HepG2 (cell line): ENCODE data around the gene JADE2. TPM values are rescaled to one million over a fixed set of nuclear protein-coding genes. Genes with fewer than 3 reads are reported as not detected.

Experiments used
- ARHGAP35 ChIP-seq: sonication (generic); formaldehyde crosslinking; IDR thresholded peaks from 2 replicates; pipeline ENCODE4 v1.9.0; 2022; ENCODE audit warnings: mild to moderate bottlenecking, inconsistent platforms, moderate library complexity, missing genetic modification reagents, borderline replicate concordance
- HNRNPL ChIP-seq: fragments of 200-400 bp; formaldehyde crosslinking; IDR thresholded peaks from 2 replicates; pipeline ENCODE4 v1.6.1; 2017; ENCODE audit warnings: mild to moderate bottlenecking, low read depth, low read length
- HOXD1 ChIP-seq: sonication (generic); formaldehyde crosslinking; IDR thresholded peaks from 2 replicates; pipeline ENCODE4 v1.5.0; 2020; ENCODE audit warnings: missing genetic modification reagents
- NFYB ChIP-seq: sonication (generic); formaldehyde crosslinking; IDR thresholded peaks from 2 replicates; pipeline ENCODE4 v1.4.0; 2020; ENCODE audit warnings: missing genetic modification reagents
- NPAS2 ChIP-seq: sonication (generic); formaldehyde crosslinking; IDR thresholded peaks from 2 replicates; pipeline ENCODE4 v1.8.0; 2022; ENCODE audit warnings: mild to moderate bottlenecking, missing genetic modification reagents, borderline replicate concordance
- SIN3B ChIP-seq: fragments of 150-350 bp; IDR thresholded peaks from 2 replicates; pipeline ENCODE4 v1.6.1; 2014; ENCODE audit warnings: low read length
- SSRP1 ChIP-seq: IDR thresholded peaks from 2 replicates; pipeline ENCODE4 v1.6.1; 2016; ENCODE audit warnings: control low read depth
- TBX3 ChIP-seq: fragments of 450-650 bp; IDR thresholded peaks from 2 replicates; pipeline ENCODE4 v1.6.1; 2017; ENCODE audit warnings: antibody characterized with exemption, mild to moderate bottlenecking, inconsistent platforms, borderline replicate concordance
- ZNF468 ChIP-seq: sonication (generic); formaldehyde crosslinking; IDR thresholded peaks from 2 replicates; pipeline ENCODE4 v1.8.0; 2022; ENCODE audit warnings: mild to moderate bottlenecking, moderate library complexity, missing genetic modification reagents
- ZNF660 ChIP-seq: sonication (generic); formaldehyde crosslinking; IDR thresholded peaks from 2 replicates; pipeline ENCODE4 v1.5.1; 2020; ENCODE audit warnings: mild to moderate bottlenecking, low read depth, missing genetic modification reagents, borderline replicate concordance
- ZNF772 ChIP-seq: sonication (generic); formaldehyde crosslinking; IDR thresholded peaks from 2 replicates; pipeline ENCODE4 v1.5.0; 2020; ENCODE audit warnings: mild to moderate bottlenecking, missing genetic modification reagents
- ZNF788 ChIP-seq: sonication (generic); formaldehyde crosslinking; IDR thresholded peaks from 2 replicates; pipeline ENCODE4 v1.5.0; 2020; ENCODE audit warnings: mild to moderate bottlenecking, missing genetic modification reagents, borderline replicate concordance
- polyA plus RNA-seq, 8 experiments: library from polyadenylated mRNA; depleted of rRNA in 3 of 8; stranded (reverse) in 7 of 8; unstranded in 1 of 8; fragments of >200 nt; fragmentation: Illumina TruSeq in 4 of 8; extraction: Trizol in 4 of 8; gene quantifications; 2 replicates each; pipeline versions ENCODE4 v1.2.1 to v1.2.3, GENCODE V29; 2011 to 2016; ENCODE audit warnings: low read depth in 4 of 8, missing spikeins in 1 of 8, mixed read lengths in 1 of 8; ENCODE audit not compliant: insufficient read depth in 1 of 8
- total RNA-seq, 5 experiments: library from RNA; depleted of rRNA; stranded (reverse); fragments of >200 nt; fragmentation: Illumina TruSeq; extraction: Trizol; gene quantifications; 2 replicates each; pipeline ENCODE4 v1.2.3, GENCODE V29; 2016; ENCODE audit warnings: low read depth in 1 of 5
- TF ChIP-seq, protein P1 (sequence below): sonication (generic); formaldehyde crosslinking; conservative IDR thresholded peaks from 2 replicates; pipeline ENCODE4 v1.4.0; 2020; ENCODE audit warnings: mild to moderate bottlenecking, missing genetic modification reagents, moderate library complexity
- TF ChIP-seq, protein P2 (sequence below): sonication (generic); formaldehyde crosslinking; IDR thresholded peaks from 2 replicates; pipeline ENCODE4 v1.4.0; 2020; ENCODE audit warnings: missing genetic modification reagents
- TF ChIP-seq, protein P3 (sequence below): sonication (generic); formaldehyde crosslinking; IDR thresholded peaks from 2 replicates; pipeline ENCODE4 v1.4.0; 2020; ENCODE audit warnings: missing genetic modification reagents
- TF ChIP-seq, protein P4 (sequence below): sonication (generic); formaldehyde crosslinking; IDR thresholded peaks from 2 replicates; pipeline ENCODE4 v1.8.1; 2022; ENCODE audit warnings: low read depth, mild to moderate bottlenecking, missing genetic modification reagents

Gene JADE2
- total and polyA plus RNA-seq, 2 of the 13 experiments (the other 11 are each of a cell fraction or from before 2014, with no cell fraction given) = 7.5 to 15.1 TPM

DNA sequence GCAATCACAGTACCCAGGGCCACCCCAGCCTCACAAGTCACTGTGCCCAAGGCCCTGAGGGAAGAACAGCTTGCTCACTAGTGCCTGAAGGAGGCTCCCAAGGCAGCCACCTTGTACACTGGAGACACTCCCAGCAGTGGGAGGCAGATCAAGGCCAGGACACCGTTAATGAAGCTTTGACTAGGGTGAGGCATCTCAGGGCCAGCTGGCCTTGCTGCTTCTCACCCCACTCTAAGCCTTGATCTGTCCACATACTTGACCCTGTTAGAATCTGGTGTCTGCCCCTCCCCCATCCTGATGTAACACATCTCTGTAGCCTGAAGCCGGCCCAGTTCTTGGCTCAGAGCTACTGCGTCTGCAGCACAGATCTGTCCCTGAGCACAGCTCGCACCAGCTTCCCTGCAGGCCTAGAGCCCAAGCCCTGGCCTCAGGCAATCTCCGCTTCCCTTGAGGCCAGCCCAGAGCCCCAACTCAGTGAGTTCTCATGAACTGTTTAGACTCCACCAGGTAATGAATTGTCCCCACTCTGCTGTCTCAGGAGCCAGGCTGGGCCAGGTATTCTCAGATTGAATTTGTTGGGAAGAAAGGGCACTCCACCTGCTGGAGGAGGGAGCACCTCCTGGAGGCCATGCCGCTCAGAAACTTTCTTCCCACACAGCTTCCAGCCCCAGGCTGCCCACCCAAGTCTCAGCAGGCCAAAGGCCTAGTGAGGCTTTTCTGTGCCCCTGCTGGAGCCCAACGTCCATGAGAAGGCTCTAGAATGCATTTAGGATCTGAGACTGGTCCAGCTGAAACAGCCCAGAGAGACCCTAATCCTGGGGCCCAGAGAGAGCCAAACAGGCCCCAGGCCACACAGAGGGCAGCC is 13.4 kb upstream of the JADE2 start (continued):
- TF ChIP-seq, protein P1, sequence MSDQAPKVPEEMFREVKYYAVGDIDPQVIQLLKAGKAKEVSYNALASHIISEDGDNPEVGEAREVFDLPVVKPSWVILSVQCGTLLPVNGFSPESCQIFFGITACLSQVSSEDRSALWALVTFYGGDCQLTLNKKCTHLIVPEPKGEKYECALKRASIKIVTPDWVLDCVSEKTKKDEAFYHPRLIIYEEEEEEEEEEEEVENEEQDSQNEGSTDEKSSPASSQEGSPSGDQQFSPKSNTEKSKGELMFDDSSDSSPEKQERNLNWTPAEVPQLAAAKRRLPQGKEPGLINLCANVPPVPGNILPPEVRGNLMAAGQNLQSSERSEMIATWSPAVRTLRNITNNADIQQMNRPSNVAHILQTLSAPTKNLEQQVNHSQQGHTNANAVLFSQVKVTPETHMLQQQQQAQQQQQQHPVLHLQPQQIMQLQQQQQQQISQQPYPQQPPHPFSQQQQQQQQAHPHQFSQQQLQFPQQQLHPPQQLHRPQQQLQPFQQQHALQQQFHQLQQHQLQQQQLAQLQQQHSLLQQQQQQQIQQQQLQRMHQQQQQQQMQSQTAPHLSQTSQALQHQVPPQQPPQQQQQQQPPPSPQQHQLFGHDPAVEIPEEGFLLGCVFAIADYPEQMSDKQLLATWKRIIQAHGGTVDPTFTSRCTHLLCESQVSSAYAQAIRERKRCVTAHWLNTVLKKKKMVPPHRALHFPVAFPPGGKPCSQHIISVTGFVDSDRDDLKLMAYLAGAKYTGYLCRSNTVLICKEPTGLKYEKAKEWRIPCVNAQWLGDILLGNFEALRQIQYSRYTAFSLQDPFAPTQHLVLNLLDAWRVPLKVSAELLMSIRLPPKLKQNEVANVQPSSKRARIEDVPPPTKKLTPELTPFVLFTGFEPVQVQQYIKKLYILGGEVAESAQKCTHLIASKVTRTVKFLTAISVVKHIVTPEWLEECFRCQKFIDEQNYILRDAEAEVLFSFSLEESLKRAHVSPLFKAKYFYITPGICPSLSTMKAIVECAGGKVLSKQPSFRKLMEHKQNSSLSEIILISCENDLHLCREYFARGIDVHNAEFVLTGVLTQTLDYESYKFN (CRISPR knock-in tag) = no peak
- TF ChIP-seq NPAS2 (CRISPR knock-in tag) (no peak), SSRP1 (peak; percentile 75; the same call in 1 of the 2 replicates), ZNF468 (CRISPR knock-in tag) (no peak), HNRNPL (0 out of 2 replicates have a peak, but pooled peaks have one; percentile 26), ZNF788 (peak; percentile 79; the same call in 1 of the 2 replicates), ZNF660 (no peak), ZNF772 (CRISPR knock-in tag) (no peak), ARHGAP35 (CRISPR knock-in tag) (no peak), TBX3 (no peak), SIN3B (no peak), NFYB (CRISPR knock-in tag) (no peak), HOXD1 (CRISPR knock-in tag) (0 out of 2 replicates have a peak, but pooled peaks have one; percentile 50)
- TF ChIP-seq, protein P2, sequence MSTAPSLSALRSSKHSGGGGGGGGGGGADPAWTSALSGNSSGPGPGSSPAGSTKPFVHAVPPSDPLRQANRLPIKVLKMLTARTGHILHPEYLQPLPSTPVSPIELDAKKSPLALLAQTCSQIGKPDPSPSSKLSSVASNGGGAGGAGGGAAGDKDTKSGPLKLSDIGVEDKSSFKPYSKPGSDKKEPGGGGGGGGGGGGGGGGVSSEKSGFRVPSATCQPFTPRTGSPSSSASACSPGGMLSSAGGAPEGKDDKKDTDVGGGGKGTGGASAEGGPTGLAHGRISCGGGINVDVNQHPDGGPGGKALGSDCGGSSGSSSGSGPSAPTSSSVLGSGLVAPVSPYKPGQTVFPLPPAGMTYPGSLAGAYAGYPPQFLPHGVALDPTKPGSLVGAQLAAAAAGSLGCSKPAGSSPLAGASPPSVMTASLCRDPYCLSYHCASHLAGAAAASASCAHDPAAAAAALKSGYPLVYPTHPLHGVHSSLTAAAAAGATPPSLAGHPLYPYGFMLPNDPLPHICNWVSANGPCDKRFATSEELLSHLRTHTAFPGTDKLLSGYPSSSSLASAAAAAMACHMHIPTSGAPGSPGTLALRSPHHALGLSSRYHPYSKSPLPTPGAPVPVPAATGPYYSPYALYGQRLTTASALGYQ (CRISPR knock-in tag) = 0 out of 2 replicates have a peak, but pooled peaks have one; percentile 31
- TF ChIP-seq, protein P3, sequence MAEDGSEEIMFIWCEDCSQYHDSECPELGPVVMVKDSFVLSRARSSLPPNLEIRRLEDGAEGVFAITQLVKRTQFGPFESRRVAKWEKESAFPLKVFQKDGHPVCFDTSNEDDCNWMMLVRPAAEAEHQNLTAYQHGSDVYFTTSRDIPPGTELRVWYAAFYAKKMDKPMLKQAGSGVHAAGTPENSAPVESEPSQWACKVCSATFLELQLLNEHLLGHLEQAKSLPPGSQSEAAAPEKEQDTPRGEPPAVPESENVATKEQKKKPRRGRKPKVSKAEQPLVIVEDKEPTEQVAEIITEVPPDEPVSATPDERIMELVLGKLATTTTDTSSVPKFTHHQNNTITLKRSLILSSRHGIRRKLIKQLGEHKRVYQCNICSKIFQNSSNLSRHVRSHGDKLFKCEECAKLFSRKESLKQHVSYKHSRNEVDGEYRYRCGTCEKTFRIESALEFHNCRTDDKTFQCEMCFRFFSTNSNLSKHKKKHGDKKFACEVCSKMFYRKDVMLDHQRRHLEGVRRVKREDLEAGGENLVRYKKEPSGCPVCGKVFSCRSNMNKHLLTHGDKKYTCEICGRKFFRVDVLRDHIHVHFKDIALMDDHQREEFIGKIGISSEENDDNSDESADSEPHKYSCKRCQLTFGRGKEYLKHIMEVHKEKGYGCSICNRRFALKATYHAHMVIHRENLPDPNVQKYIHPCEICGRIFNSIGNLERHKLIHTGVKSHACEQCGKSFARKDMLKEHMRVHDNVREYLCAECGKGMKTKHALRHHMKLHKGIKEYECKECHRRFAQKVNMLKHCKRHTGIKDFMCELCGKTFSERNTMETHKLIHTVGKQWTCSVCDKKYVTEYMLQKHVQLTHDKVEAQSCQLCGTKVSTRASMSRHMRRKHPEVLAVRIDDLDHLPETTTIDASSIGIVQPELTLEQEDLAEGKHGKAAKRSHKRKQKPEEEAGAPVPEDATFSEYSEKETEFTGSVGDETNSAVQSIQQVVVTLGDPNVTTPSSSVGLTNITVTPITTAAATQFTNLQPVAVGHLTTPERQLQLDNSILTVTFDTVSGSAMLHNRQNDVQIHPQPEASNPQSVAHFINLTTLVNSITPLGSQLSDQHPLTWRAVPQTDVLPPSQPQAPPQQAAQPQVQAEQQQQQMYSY (CRISPR knock-in tag) = no peak
- TF ChIP-seq, protein P4, sequence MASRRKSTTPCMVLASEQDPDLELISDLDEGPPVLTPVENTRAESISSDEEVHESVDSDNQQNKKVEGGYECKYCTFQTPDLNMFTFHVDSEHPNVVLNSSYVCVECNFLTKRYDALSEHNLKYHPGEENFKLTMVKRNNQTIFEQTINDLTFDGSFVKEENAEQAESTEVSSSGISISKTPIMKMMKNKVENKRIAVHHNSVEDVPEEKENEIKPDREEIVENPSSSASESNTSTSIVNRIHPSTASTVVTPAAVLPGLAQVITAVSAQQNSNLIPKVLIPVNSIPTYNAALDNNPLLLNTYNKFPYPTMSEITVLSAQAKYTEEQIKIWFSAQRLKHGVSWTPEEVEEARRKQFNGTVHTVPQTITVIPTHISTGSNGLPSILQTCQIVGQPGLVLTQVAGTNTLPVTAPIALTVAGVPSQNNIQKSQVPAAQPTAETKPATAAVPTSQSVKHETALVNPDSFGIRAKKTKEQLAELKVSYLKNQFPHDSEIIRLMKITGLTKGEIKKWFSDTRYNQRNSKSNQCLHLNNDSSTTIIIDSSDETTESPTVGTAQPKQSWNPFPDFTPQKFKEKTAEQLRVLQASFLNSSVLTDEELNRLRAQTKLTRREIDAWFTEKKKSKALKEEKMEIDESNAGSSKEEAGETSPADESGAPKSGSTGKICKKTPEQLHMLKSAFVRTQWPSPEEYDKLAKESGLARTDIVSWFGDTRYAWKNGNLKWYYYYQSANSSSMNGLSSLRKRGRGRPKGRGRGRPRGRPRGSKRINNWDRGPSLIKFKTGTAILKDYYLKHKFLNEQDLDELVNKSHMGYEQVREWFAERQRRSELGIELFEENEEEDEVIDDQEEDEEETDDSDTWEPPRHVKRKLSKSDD (CRISPR knock-in tag) = no peak; the same call in 1 of the 2 replicates
